Neural cell (in vitro differentiated cells): ENCODE measurements around the gene WWC1. TPM values are rescaled to one million over a fixed set of nuclear protein-coding genes. Genes with fewer than 3 reads are reported as not detected.

ENCODE experiments used
- H2AFZ ChIP-seq: fragments of 200-600, 300-800 bp; sonication (generic), shearing (Covaris generic); 2 replicates; pipeline ENCODE4 v1.6.0; 2014; ENCODE audit warnings: low read depth, mild to moderate bottlenecking, antibody characterized with exemption, low read length, moderate library complexity
- H3F3A ChIP-seq: fragments of 200-600 bp; shearing (Covaris generic); 2 replicates; pipeline ENCODE4 v1.6.1; 2016; ENCODE audit warnings: mild to moderate bottlenecking, moderate library complexity, mixed read lengths, antibody characterized with exemption, low read length; ENCODE audit not compliant: insufficient read depth, poor library complexity, severe bottlenecking
- H3K27ac ChIP-seq: fragments of 200-600, 300-800 bp; sonication (generic), shearing (Covaris generic); 2 replicates; pipeline ENCODE4 v1.5.1; 2014; ENCODE audit warnings: mild to moderate bottlenecking, low read length, moderate library complexity
- H3K27me3 ChIP-seq: fragments of 300-800, 200-600 bp; sonication (generic), shearing (Covaris generic); 2 replicates; pipeline ENCODE4 v1.6.0; 2014; ENCODE audit warnings: mild to moderate bottlenecking, low read depth, low read length, moderate library complexity; ENCODE audit not compliant: insufficient read depth
- H3K36me3 ChIP-seq: fragments of 300-800, 200-600 bp; sonication (generic), shearing (Covaris generic); 2 replicates; pipeline ENCODE4 v1.5.1; 2014; ENCODE audit warnings: mild to moderate bottlenecking, antibody characterized with exemption, low read length, moderate library complexity; ENCODE audit not compliant: insufficient read depth
- H3K4me2 ChIP-seq: fragments of 300-800, 200-600 bp; sonication (generic), shearing (Covaris generic); 2 replicates; pipeline ENCODE4 v1.6.0; 2014; ENCODE audit warnings: mild to moderate bottlenecking, low read length
- H3K4me3 ChIP-seq: fragments of 300-800, 200-600 bp; sonication (generic), shearing (Covaris generic); 2 replicates; pipeline ENCODE4 v1.5.1; 2014; ENCODE audit warnings: mild to moderate bottlenecking, low read length, moderate library complexity
- H3K79me2 ChIP-seq: fragments of 200-600 bp; shearing (Covaris generic); replicated peaks from 2 replicates; pipeline ENCODE4 v1.6.0; 2014; ENCODE audit warnings: mild to moderate bottlenecking, low read length, moderate library complexity; ENCODE audit not compliant: insufficient read depth
- H3K9ac ChIP-seq: fragments of 300-800, 200-600 bp; sonication (generic), shearing (Covaris generic); 2 replicates; pipeline ENCODE4 v1.6.1; 2016; ENCODE audit warnings: mild to moderate bottlenecking, low read length, mixed read lengths
- H3K9me2 ChIP-seq: fragments of 200-600 bp; shearing (Covaris generic); 2 replicates; pipeline ENCODE4 v1.6.1; 2016; ENCODE audit warnings: mild to moderate bottlenecking, low read length, mixed read lengths; ENCODE audit not compliant: insufficient read depth
- H3K9me3 ChIP-seq: fragments of 200-600, 300-800 bp; sonication (generic), shearing (Covaris generic); 2 replicates; pipeline ENCODE4 v1.6.1; 2016; ENCODE audit warnings: mild to moderate bottlenecking, mixed run types, low read length, moderate library complexity, mixed read lengths
- H4K20me1 ChIP-seq: fragments of 200-600 bp; shearing (Covaris generic); 2 replicates; pipeline ENCODE4 v1.6.1; 2016; ENCODE audit warnings: mild to moderate bottlenecking, mixed run types; ENCODE audit not compliant: insufficient read depth
- CTCF ChIP-seq: fragments of 450-650 bp; IDR thresholded peaks from 2 replicates; pipeline ENCODE4 v1.5.1; 2014; ENCODE audit warnings: antibody characterized with exemption, mild to moderate bottlenecking, moderate library complexity; ENCODE audit not compliant: poor library complexity, severe bottlenecking
- EP300 ChIP-seq: fragments of 450-650 bp; conservative IDR thresholded peaks from 2 replicates; pipeline ENCODE4 v1.6.1; 2014; ENCODE audit warnings: antibody characterized with exemption, mild to moderate bottlenecking, moderate library complexity; ENCODE audit not compliant: poor library complexity, severe bottlenecking
- EZH2 ChIP-seq: fragments of 200-600, 300-800 bp; shearing (Covaris generic), sonication (generic); IDR thresholded peaks from 2 replicates; pipeline ENCODE4 v1.6.1; 2014; ENCODE audit warnings: antibody characterized with exemption, low read length, borderline replicate concordance, mild to moderate bottlenecking; ENCODE audit not compliant: insufficient read depth, poor library complexity, severe bottlenecking
- MXI1 ChIP-seq: fragments of 450-650 bp; conservative IDR thresholded peaks from 2 replicates; pipeline ENCODE4 v1.6.1; 2014; ENCODE audit warnings: antibody characterized with exemption, mild to moderate bottlenecking; ENCODE audit not compliant: poor library complexity, severe bottlenecking
- POLR2AphosphoS5 ChIP-seq: IDR thresholded peaks from 2 replicates; pipeline ENCODE4 v1.6.1; 2012
- RAD21 ChIP-seq: fragments of 450-650 bp; conservative IDR thresholded peaks from 2 replicates; pipeline ENCODE4 v1.6.1; 2014; ENCODE audit warnings: antibody characterized with exemption, mild to moderate bottlenecking, moderate library complexity
- REST ChIP-seq: IDR thresholded peaks from 2 replicates; pipeline ENCODE4 v1.6.1; 2012; ENCODE audit warnings: borderline replicate concordance
- SMC3 ChIP-seq: fragments of 450-650 bp; conservative IDR thresholded peaks from 2 replicates; pipeline ENCODE4 v1.6.1; 2014; ENCODE audit warnings: antibody characterized with exemption, mild to moderate bottlenecking, moderate library complexity; ENCODE audit not compliant: poor library complexity
- TAF1 ChIP-seq: IDR thresholded peaks from 2 replicates; pipeline ENCODE4 v1.6.1; 2012; ENCODE audit warnings: low read depth
- polyA plus RNA-seq: library from polyadenylated mRNA; depleted of rRNA; stranded (reverse); fragments of >200 nt; gene quantifications from 2 replicates; pipeline ENCODE4 v1.2.3, GENCODE V29; 2014

The WWC1 gene
- polyA plus RNA-seq, 1 donor from 2014 or later = 0.97 TPM

GRCh38 chr5:168417731-168418429 is 126.4 kb downstream of the WWC1 start:
- Histone ChIP-seq H3K4me2 (no peak overlapping the region), H3K27ac (no peak overlapping the region)

GRCh38 chr5:168420461-168420860 is 129.0 kb downstream of the WWC1 start:
- no peaks in the 10 kb centered on the region for H3K36me3 ChIP-seq
- no peaks in the 10 kb centered on the region for H3K27me3 ChIP-seq
- no peak overlapping the region for H3K27ac ChIP-seq
- no peaks in the 10 kb centered on the region for H3K79me2 ChIP-seq
- H3K9me2 ChIP-seq = no peaks in the 10 kb centered on the region
- H3K9ac ChIP-seq = no peak overlapping the region
- no peaks in the 10 kb centered on the region for H4K20me1 ChIP-seq
- H3F3A ChIP-seq = no peaks in the 10 kb centered on the region
- no peak for TF ChIP-seq EZH2
- no peak for TF ChIP-seq SMC3
- no peak for TF ChIP-seq REST
- H3K4me2 ChIP-seq = no peak overlapping the region
- no peak overlapping the region for H2AFZ ChIP-seq
- no peak overlapping the region for H3K4me3 ChIP-seq
- no peaks in the 10 kb centered on the region for H3K9me3 ChIP-seq

More at GRCh38 chr5:168417731-168418429, 126.4 kb downstream of the WWC1 start:
- Histone ChIP-seq H3K79me2 (no peaks in the 10 kb centered on the region), H2AFZ (no peak overlapping the region), H3K9ac (no peak overlapping the region), H3K9me2 (no peaks in the 10 kb centered on the region), H3K36me3 (no peaks in the 10 kb centered on the region), H3K27me3 (no peaks in the 10 kb centered on the region), H4K20me1 (no peaks in the 10 kb centered on the region), H3F3A (no peaks in the 10 kb centered on the region), H3K9me3 (no peaks in the 10 kb centered on the region), H3K4me3 (no peak overlapping the region)
- TF ChIP-seq EP300 (no peak), MXI1 (no peak), CTCF (no peak), TAF1 (no peak), EZH2 (no peak), POLR2AphosphoS5 (no peak), SMC3 (no peak), REST (no peak), RAD21 (no peak)
